Thoracic aorta (tissue), 2 donors: ENCODE results near the gene ZNRD2. TPM values are rescaled to one million over a fixed set of nuclear protein-coding genes. Genes with fewer than 3 reads are reported as not detected.

Experiments used
- ATAC-seq: fragments of 150-250 bp; one replicate; pipeline ENCODE4 v1.8.0; 2017; ENCODE audit warnings: low read depth; ENCODE audit not compliant: insufficient number of reproducible peaks, low FRiP score
- DNase-seq: peaks from one replicate; pipeline ENCODE4 v3.0.0-alpha.2; 2020; ENCODE audit warnings: low spot score
- H3K27ac ChIP-seq, 2 donors: fragments of 200-600 bp; sonication (generic); 1 replicate in 1 of 2; 2 replicates in 1 of 2; pipeline ENCODE4 v1.5.1; 2016; ENCODE audit warnings: mild to moderate bottlenecking in 2 of 2, moderate library complexity in 2 of 2
- H3K27me3 ChIP-seq: fragments of 200-600 bp; sonication (generic); replicated peaks from 2 replicates; pipeline ENCODE4 v1.6.0; 2016; ENCODE audit warnings: mild to moderate bottlenecking; ENCODE audit not compliant: insufficient read depth
- H3K36me3 ChIP-seq: fragments of 200-600 bp; sonication (generic); one replicate; pipeline ENCODE4 v1.5.1; 2016
- H3K4me1 ChIP-seq, 2 donors: fragments of 200-600 bp; sonication (generic); 1 replicate in 1 of 2; 2 replicates in 1 of 2; pipeline versions ENCODE4 v1.5.1 to v1.6.0; 2016; ENCODE audit warnings: low read depth in 2 of 2, mild to moderate bottlenecking in 1 of 2; ENCODE audit not compliant: control insufficient read depth in 1 of 2
- H3K4me3 ChIP-seq: fragments of 200-600 bp; sonication (generic); 2 replicates; pipeline ENCODE4 v1.5.1; 2016; ENCODE audit warnings: mild to moderate bottlenecking
- H3K9me3 ChIP-seq: fragments of 200-600 bp; sonication (generic); 2 replicates; pipeline ENCODE4 v1.5.1; 2016
- total RNA-seq, 2 donors: library from RNA; depleted of rRNA; stranded (reverse); fragments of >200 nt; gene quantifications; one replicate each; pipeline versions ENCODE4 v1.1.0 to v1.2.3, GENCODE V29; 2016
- TF ChIP-seq, protein P1 (sequence below): fragments of 200-600 bp; sonication (generic); IDR thresholded peaks from one replicate; pipeline ENCODE4 v1.5.1; 2019; ENCODE audit warnings: antibody characterized with exemption

Gene ZNRD2
- total RNA-seq, 2 donors from 2014 or later: 38.4 to 51.7 TPM

DNA sequence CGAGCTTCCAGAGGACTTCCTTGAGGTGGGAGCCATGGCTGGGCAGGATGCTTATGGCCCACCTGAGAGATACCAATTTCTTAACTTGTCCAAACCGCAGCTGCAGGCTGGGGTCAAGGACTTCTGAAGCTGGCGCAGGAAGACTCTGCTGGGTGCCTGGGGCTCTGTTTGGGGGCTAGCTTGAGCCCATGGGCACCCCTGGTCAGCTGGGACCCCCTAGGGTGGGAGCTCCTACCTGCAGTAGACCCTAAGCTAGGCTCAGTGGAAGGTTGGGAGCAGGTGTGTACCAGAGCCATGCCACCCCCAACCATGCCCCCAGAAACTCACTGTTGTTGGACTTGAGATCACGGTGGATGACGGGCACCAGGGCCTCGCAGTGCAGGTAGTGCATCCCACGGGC is 42.4 kb downstream of the ZNRD2 start:
- Histone ChIP-seq H3K9me3 (no peaks in the 10 kb centered on the region), H3K27me3 (no peaks in the 10 kb centered on the region), H3K36me3 (peaks cover 16% of the 10 kb centered on the region), H3K27ac (peak overlapping the region; percentile 44 to 97), H3K4me1 (peaks cover 28 to 59% of the 10 kb centered on the region in 2 donors), H3K4me3 (peak overlapping the region; percentile 73)
- ATAC-seq (no peak), DNase-seq (no peak)
- TF ChIP-seq, protein P1, sequence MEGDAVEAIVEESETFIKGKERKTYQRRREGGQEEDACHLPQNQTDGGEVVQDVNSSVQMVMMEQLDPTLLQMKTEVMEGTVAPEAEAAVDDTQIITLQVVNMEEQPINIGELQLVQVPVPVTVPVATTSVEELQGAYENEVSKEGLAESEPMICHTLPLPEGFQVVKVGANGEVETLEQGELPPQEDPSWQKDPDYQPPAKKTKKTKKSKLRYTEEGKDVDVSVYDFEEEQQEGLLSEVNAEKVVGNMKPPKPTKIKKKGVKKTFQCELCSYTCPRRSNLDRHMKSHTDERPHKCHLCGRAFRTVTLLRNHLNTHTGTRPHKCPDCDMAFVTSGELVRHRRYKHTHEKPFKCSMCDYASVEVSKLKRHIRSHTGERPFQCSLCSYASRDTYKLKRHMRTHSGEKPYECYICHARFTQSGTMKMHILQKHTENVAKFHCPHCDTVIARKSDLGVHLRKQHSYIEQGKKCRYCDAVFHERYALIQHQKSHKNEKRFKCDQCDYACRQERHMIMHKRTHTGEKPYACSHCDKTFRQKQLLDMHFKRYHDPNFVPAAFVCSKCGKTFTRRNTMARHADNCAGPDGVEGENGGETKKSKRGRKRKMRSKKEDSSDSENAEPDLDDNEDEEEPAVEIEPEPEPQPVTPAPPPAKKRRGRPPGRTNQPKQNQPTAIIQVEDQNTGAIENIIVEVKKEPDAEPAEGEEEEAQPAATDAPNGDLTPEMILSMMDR: no peak

DNA sequence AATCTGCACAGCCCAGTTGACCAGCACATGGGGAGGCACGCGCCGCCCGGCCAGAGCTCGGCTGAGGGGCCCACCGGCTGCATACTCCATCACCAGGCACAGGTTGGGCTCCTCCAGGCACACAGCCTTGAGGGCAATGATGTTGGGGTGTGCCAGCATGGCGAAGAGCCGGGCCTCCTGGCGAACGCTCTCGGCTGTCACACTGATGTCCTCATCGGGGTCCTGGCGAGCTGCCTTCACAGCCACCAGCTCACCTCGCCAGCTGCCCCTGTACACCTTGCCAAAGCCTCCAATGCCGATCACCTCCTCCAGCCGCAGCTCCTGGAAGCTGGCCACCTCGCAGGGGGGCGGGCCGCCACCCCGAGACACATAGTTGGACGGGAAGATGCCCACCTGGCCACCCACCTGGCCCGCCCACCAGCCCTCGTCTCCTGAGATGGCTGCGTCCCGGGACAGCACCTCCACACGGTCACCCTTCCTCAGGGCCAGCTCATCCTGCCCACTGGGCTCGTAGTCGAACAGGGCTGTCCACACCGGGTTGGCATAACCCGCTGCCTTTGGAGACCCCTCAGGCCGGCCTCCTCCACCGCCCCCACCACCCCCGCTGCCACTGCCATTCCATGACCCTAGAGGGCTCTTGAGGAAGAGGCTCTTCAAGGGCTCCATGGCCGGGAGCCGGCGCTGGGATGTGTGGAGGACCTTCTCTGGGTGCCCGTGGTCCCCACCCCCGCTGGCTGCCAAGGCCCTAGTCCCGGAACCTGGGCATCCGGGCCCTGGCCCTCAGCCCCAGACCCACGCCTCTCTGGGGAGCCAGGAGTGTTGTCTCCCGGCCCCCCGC is 43.0 kb downstream of the ZNRD2 start:
- ATAC-seq (no peak), DNase-seq (no peak)
- H3K4me1 ChIP-seq: peaks cover 28 to 57% of the 10 kb centered on the region in 2 donors
- no peaks in the 10 kb centered on the region for H3K9me3 ChIP-seq
- H3K27me3 ChIP-seq: no peaks in the 10 kb centered on the region
- H3K4me3 ChIP-seq: peak overlapping the region; percentile 73
- H3K36me3 ChIP-seq: peaks cover 15% of the 10 kb centered on the region
- TF ChIP-seq, protein P1: peak; percentile 12
- H3K27ac ChIP-seq: peak overlapping the region; percentile 96 to 97

- TF ChIP-seq, protein P1: no peak
- DNase-seq: peak; percentile 100
- peak within 1 kb of the TSS; percentile 96 to 97 for H3K27ac ChIP-seq
- H3K4me3 ChIP-seq: peak within 1 kb of the TSS; percentile 97
- H3K9me3 ChIP-seq: no peaks in the 10 kb centered on the region
- H3K4me1 ChIP-seq: peaks cover 28 to 47% of the 10 kb centered on the region in 2 donors
- H3K36me3 ChIP-seq: peaks cover 31% of the 10 kb centered on the region
- H3K27me3 ChIP-seq: no peaks in the 10 kb centered on the region
- peak; percentile 97 for ATAC-seq
These were observed 45.1 kb downstream of the ZNRD2 start, which contains the start of gene PCNX3 for GRCh38 chr11:65615229-65615949. PCNX3 (plus strand) TSS chr11:65615776; CDS start chr11:65616312, 536 bp downstream.

- Histone ChIP-seq H3K9me3 (no peaks in the 10 kb centered on the region), H3K4me1 (peaks cover 28 to 40% of the 10 kb centered on the region in 2 donors), H3K4me3 (peak overlapping the region; percentile 97), H3K27me3 (no peaks in the 10 kb centered on the region), H3K36me3 (peaks cover 31% of the 10 kb centered on the region), H3K27ac (peak overlapping the region; percentile 84 to 85)
- no peak for ATAC-seq
- TF ChIP-seq, protein P1: no peak
- no peak for DNase-seq
These were observed 45.8 kb downstream of the ZNRD2 start for GRCh38 chr11:65615950-65616574.
